NCI-H510A treated with DMSO at 0.1 percent for 48 hours (cell line): ENCODE results near the gene SHPK.
A peak's percentile ranks its signal among the peaks of the same experiment; 100 is the strongest.
"Not testable (repeated sequence)": the region's sequence is repeated elsewhere in the genome, so short reads cannot be mapped to it uniquely, and the experiment has no call there.

ENCODE experiments used
- DNase-seq: peaks from one replicate; lab custom pipeline; 2025; lab: John Stamatoyannopoulos, UW

SHPK gene

DNA sequence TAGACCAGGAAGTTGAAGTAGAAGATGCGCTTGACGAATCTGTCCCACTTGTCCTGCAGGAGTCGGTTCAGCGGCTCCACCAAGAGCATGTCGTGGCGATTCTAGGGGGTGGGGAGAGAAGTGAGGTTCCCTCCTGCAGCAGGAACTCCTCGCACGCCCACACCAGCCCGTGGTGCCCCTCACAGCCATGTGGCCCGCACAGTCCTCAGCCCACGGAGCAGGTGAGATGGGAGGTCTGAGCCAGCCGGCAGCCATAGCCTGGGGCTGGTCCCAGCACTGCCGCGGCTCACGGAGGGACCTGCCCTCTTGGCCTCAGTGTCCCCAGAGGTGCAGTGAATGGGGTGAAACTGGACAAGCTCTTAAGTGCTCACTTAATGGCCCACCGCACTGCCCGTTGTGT is 50.2 kb downstream of the SHPK start:
- DNase-seq, result no peak

DNA sequence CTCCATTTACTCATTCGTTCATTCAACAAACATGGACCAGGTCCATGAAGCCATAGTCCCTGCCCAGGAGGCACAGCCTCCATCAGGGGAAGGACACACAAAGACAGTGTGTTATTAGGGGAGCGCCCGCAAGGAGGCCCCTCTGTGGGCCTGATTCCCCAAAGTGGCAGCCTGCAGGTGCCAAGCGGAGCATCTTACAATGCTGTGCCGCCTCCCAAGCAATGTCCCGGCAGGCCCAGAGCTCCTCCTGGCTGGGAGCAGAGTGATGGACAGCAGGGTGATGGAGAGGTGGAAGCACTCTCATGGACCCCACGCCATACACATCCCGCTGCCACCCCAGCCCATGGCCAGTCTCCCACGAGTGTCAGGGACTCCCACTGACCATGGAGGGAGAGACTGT is 52.6 kb downstream of the SHPK start:
- DNase-seq, result no peak

GRCh38 chr17:3582915-3583314 is 53.1 kb downstream of the SHPK start:
- no peak for DNase-seq

DNA sequence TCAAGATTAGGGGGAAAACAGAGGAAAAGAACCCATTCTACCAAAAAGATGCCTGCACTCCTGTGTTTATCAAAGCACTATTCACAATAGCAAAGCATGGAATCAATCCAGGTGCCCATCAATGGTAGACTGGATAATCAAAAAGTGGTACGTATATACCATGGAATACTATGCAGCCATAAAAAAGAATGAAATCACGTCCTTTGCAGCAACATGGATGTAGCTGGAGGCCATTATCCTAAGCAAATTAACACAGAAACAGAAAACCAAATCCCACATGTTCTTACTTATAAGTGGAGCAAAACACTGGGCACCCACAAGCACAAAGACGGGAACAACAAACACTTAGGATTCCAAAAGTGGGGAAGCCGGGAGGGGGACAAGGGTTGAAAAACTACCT is 57.4 kb downstream of the SHPK start:
- not testable (repeated sequence) for DNase-seq

DNA sequence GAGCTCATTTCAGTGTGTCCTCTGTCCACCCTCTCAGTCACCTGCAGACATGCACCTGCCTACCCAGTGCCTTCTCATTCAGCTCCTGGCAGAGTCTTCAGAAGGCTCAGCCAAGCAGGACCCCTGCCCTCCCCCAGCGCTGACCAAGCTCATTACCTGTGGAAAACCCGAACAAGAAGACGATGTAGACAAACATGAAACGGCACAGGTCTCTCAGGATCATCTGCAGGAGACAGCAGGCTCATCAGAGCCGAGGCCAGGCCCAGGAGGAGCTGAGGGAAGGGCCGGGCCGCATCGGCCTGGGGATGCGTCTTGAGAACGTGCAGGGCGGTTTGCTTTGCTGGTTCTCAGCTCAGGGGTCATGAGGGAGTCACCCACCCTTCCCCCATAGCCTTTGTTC is 59.1 kb downstream of the SHPK start:
- DNase-seq, result no peak

GRCh38 chr17:3575511-3575910 is 60.5 kb downstream of the SHPK start:
- DNase-seq, result no peak

DNA sequence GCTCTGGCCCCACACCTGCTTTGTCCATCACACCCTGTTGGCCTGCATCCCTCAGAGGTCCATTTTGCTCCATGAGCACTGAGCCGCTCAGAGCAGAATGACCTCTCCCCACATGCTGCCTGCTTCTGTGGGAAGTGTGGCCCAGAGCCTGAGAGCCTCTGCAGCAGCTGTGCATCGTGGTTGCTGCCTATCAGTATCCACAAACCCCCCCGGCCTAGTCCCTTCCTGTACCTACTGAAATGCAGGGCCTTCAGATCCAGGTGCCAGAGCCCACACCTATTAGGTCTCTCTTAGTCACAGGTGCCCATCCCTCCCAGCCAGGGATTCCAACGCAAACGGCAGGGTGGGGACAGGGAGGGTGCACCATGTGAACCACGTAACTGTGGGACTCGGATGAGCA is 61.8 kb downstream of the SHPK start:
- no peak for DNase-seq

DNA sequence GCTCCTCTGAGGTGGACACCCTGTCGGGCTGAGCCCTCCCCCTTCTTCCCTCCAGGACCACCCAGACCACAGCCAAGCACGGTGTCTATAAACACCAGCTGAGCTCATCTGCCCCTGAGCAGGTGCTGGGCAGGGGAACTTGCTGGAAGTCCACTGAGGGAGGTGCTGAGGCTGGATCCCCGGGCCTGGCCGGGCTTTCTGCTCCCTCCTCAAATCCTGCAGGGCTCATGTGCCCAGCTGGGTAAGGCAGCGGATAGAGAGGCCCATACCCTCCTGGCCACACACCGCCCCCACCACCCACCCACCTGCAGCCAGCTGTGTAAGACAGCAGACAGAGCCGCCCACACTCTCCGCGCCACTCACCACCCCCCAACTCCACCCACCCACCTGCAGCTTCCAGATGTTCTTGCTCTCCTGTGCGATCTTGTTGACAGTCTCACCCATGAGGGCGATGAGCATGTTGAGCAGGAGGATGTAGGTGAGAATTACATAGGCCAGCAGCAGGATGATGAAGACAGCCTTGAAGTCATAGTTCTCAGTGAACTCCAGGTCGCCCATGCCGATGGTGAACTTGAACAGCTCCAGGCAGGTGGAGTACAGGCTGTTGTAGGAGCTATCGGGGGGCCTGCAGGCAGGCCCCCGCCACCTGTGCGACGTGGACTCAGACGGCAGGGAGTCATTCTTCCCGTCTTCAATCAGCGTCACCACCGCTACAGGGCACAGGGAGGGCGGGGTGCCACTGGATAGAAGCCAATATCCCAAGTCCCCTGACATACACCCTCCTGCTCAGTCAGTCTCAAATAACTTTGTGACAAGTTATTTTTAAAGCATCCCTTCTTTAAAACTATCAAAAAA is 62.6 kb downstream of the SHPK start:
- no peak for DNase-seq

DNA sequence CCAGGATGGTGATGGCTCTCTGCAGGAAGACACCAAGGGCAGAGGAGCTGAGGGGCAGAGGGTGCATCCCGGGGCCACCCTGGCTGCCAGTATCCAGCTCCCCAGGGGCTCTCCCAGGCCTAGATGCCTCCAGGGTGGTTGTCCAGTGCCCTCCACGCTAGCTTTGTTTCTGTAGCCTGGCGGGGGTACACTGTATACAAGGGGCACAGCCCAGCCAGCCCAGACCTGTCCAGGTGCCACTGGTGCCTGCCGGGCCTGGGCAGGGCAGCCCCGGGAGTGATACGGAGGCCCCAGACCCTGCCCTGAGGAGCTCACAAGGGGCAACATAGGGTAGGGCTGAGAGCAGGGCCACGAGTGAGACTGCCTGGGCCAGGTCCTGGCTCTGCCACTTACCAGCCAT is 63.8 kb downstream of the SHPK start:
- no peak for DNase-seq

DNA sequence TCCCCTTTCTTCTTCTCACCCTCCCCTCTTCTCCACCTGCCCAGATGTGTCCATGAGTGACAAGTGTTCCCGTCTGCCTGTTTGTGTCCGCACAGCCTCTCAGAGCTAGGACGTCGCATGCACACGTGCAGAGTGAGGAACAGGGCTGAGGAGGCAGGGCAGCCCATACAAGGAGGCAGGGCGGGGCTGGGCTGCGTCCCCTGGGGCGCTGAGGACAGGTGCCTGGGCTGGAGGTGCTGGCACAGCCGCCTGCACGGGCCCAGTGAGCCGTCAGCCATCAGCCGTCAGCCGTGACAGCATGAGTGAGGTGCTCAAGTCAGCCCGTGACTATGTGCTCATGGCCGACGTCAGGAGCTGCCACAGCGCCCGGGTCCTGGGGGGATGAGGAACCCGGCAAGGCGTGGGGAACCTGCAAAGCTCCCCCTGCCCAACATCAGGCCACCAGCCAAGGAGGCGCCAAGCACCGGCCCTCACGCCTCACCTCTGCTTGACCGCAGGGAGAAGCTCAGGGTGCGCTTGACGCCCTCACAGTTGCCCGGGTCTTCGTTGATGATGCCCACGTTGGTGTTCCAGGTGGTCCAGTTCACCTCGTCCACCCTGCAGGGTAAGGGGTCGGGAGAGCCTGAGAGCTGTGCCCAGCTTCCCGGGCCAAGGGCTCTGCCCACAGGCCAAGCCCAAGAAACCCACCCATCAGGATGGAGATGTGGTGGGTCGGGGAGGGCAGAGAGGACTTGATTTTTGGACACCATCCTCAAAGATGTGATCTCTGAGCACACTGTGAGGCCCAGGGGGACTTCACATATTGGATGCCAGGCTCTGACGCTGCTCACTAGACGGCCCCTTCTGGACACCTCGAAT is 64.8 kb downstream of the SHPK start:
- no peak for DNase-seq

DNA sequence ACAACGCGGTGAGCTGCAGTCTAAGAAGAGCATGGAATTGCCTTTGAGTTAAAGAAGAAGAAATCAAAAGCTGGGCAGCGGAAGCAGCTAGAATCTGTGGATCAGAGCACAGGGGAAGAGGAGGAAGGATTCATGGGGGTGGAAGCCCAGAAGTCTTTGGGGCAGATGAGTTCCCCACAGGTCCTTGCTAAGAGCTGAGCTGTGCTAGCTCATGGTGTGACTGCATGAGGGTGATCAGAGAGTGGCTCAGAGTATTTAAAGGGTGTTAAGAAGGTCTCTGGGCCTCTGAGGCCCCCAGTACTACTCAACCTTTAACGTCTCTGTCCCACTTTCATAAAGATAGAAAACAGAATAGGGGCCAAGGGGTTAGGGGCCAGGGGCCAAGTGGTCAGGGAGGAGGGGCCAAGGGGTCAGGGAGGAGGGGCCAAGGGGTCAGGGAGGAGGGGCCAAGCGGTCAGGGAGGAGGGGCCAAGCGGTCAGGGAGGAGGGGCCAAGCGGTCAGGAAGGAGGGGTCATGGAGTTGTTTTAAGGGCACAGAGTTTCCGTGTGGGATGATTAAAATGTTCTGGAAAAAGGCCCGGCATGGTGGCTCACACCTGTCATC is 66.4 kb downstream of the SHPK start:
- DNase-seq, result no peak

GRCh38 chr17:3566551-3566950 is 69.5 kb downstream of the SHPK start:
- no peak for DNase-seq

DNA sequence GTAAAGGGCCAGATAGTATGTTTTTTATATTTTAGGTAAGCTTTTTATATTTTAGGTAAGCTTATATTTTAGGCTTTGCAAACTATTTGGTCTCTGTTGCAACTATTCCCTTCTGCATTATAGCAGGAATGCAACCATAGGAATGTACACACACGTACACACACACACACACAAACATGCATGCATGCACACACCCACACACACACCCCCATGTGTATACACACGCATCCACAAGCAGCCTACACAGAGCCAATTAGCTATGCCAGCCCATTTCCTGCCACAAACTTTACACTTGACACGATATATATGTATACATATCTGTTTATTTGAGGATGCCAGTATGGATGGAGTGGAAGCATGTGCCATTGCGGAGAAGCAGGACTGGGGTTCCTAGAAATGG is 70.9 kb downstream of the SHPK start:
- DNase-seq, result no peak

GRCh38 chr17:3564241-3564640 is 71.8 kb downstream of the SHPK start:
- DNase-seq, result not testable (repeated sequence)

DNA sequence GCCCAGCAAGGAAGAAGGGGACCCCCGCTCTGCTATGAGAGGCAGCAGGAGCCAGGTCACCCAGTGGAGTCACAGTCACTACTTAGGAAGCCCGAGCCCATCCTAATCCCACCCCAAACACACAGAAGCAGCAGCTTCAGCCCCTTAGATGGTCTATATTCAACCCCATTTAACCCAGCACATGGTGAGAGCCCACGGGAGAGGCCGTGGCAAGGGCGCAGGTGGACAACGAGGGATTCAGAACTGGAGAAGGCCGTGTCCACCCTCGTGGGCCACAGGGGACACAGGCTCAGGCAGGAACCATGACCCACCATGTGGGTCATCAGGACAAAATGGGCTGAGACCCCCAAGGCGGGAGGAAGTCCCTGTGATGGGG is 76.8 kb downstream of the SHPK start:
- no peak for DNase-seq

- DNase-seq, result peak; percentile 44
Measured at GRCh38 chr17:3558603-3559269, 77.3 kb downstream of the SHPK start.
